ENCODE results near the gene ATRIP.

GRCh38 chr3:48405343-48405881 lies 41.1 kb upstream of the ATRIP start:
- no peak for TF ChIP-seq REST (IDR thresholded peaks at IDR 0.05; ENCODE audit: insufficient read depth in 1 of 2, low read depth in 2 of 2, low read length in 1 of 2)
- TF ChIP-seq, protein P1, sequence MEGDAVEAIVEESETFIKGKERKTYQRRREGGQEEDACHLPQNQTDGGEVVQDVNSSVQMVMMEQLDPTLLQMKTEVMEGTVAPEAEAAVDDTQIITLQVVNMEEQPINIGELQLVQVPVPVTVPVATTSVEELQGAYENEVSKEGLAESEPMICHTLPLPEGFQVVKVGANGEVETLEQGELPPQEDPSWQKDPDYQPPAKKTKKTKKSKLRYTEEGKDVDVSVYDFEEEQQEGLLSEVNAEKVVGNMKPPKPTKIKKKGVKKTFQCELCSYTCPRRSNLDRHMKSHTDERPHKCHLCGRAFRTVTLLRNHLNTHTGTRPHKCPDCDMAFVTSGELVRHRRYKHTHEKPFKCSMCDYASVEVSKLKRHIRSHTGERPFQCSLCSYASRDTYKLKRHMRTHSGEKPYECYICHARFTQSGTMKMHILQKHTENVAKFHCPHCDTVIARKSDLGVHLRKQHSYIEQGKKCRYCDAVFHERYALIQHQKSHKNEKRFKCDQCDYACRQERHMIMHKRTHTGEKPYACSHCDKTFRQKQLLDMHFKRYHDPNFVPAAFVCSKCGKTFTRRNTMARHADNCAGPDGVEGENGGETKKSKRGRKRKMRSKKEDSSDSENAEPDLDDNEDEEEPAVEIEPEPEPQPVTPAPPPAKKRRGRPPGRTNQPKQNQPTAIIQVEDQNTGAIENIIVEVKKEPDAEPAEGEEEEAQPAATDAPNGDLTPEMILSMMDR (IDR thresholded peaks at IDR 0.05), result no peak

Measured in Panc1 (cell line).